ENCODE measurements around the gene GRIN2D.

Gene GRIN2D

GRCh38 chr19:48392860-48393558, 459 bp upstream of the GRIN2D start:
- H3K4me3 ChIP-seq (ENCODE audit: low read length) = no peak overlapping the region

GRCh38 chr19:48394331-48395169, 1.1 kb downstream of the GRIN2D start:
- Histone ChIP-seq H2BK15ac (replicated peaks; ENCODE audit: low read depth) (no peak overlapping the region), H2BK5ac (ENCODE audit: low read length) (no peak overlapping the region), H3K79me2 (ENCODE audit: control insufficient read depth, insufficient read depth, low read length) (peaks cover 11% of the 10 kb centered on the region), H3K36me3 (ENCODE audit: control insufficient read depth, insufficient read depth, low read length) (no peaks in the 10 kb centered on the region), H4K5ac (ENCODE audit: low read length) (no peak overlapping the region), H3K79me1 (ENCODE audit: low read length) (peaks cover 2% of the 10 kb centered on the region), H3K18ac (ENCODE audit: low read length) (no peak overlapping the region), H3K27ac (ENCODE audit: low read depth, low read length) (no peak overlapping the region), H4K8ac (ENCODE audit: low read depth, low read length) (no peak overlapping the region), H3K4me1 (ENCODE audit: control insufficient read depth, low read depth, low read length) (peaks cover 4% of the 10 kb centered on the region), H3K4me2 (ENCODE audit: low read length) (no peak overlapping the region), H2AK5ac (ENCODE audit: low read length) (peak overlapping the region; percentile 43), H3K9ac (ENCODE audit: low read length) (peak overlapping the region; percentile 66), H3K23ac (ENCODE audit: low read length) (no peak overlapping the region), H3K56ac (ENCODE audit: low read length) (peak overlapping the region; percentile 87), H2BK120ac (ENCODE audit: low read depth, low read length) (no peak overlapping the region), H3K27me3 (ENCODE audit: insufficient read depth, low read length, poor library complexity) (peaks cover 15% of the 10 kb centered on the region), H3K4ac (ENCODE audit: low read depth, low read length) (no peak overlapping the region), H3K4me3 (ENCODE audit: low read length) (no peak overlapping the region)
- no peak for DNase-seq
- no CpG with 5 or more reads among the region's 38 CpGs for WGBS (ENCODE audit: extremely low coverage, insufficient coverage, low lambda C conversion rate)

More at GRCh38 chr19:48392860-48393558, 459 bp upstream of the GRIN2D start:
- Histone ChIP-seq H4K8ac (ENCODE audit: low read depth, low read length) (no peak overlapping the region), H3K79me1 (ENCODE audit: low read length) (peaks cover 6% of the 10 kb centered on the region), H4K5ac (ENCODE audit: low read length) (no peak overlapping the region), H3K18ac (ENCODE audit: low read length) (no peak overlapping the region), H2BK120ac (ENCODE audit: low read depth, low read length) (no peak overlapping the region), H3K4ac (ENCODE audit: low read depth, low read length) (no peak overlapping the region), H3K27me3 (ENCODE audit: insufficient read depth, low read length, poor library complexity) (peaks cover 15% of the 10 kb centered on the region), H3K23ac (ENCODE audit: low read length) (no peak overlapping the region), H2BK15ac (replicated peaks; ENCODE audit: low read depth) (no peak overlapping the region), H2AK5ac (ENCODE audit: low read length) (no peak overlapping the region), H3K79me2 (ENCODE audit: control insufficient read depth, insufficient read depth, low read length) (peaks cover 11% of the 10 kb centered on the region), H3K36me3 (ENCODE audit: control insufficient read depth, insufficient read depth, low read length) (peaks cover 5% of the 10 kb centered on the region), H3K4me2 (ENCODE audit: low read length) (peak overlapping the region; percentile 45), H2BK5ac (ENCODE audit: low read length) (no peak overlapping the region), H3K56ac (ENCODE audit: low read length) (peak overlapping the region; percentile 87), H3K4me1 (ENCODE audit: control insufficient read depth, low read depth, low read length) (peaks cover 4% of the 10 kb centered on the region), H3K9ac (ENCODE audit: low read length) (peak overlapping the region; percentile 66), H3K27ac (ENCODE audit: low read depth, low read length) (no peak overlapping the region)
- WGBS (ENCODE audit: extremely low coverage, insufficient coverage, low lambda C conversion rate) = no CpG with 5 or more reads among the region's 15 CpGs
- DNase-seq = no peak

GRCh38 chr19:48395170-48395455, 1.6 kb downstream of the GRIN2D start:
- no CpG with 5 or more reads among the region's 6 CpGs for WGBS (ENCODE audit: extremely low coverage, insufficient coverage, low lambda C conversion rate)
- Histone ChIP-seq H3K23ac (ENCODE audit: low read length) (no peak overlapping the region), H3K18ac (ENCODE audit: low read length) (no peak overlapping the region), H2BK120ac (ENCODE audit: low read depth, low read length) (no peak overlapping the region), H3K9ac (ENCODE audit: low read length) (no peak overlapping the region), H4K8ac (ENCODE audit: low read depth, low read length) (no peak overlapping the region), H3K27ac (ENCODE audit: low read depth, low read length) (no peak overlapping the region), H3K56ac (ENCODE audit: low read length) (peak overlapping the region; percentile 44), H4K5ac (ENCODE audit: low read length) (no peak overlapping the region), H3K4me1 (ENCODE audit: control insufficient read depth, low read depth, low read length) (peaks cover 5% of the 10 kb centered on the region), H2BK5ac (ENCODE audit: low read length) (no peak overlapping the region), H3K79me1 (ENCODE audit: low read length) (peaks cover 2% of the 10 kb centered on the region), H3K79me2 (ENCODE audit: control insufficient read depth, insufficient read depth, low read length) (peaks cover 11% of the 10 kb centered on the region), H3K4me2 (ENCODE audit: low read length) (no peak overlapping the region), H2AK5ac (ENCODE audit: low read length) (peak overlapping the region; percentile 43), H3K4me3 (ENCODE audit: low read length) (no peak overlapping the region), H3K4ac (ENCODE audit: low read depth, low read length) (no peak overlapping the region), H3K36me3 (ENCODE audit: control insufficient read depth, insufficient read depth, low read length) (no peaks in the 10 kb centered on the region), H2BK15ac (replicated peaks; ENCODE audit: low read depth) (no peak overlapping the region), H3K27me3 (ENCODE audit: insufficient read depth, low read length, poor library complexity) (peaks cover 15% of the 10 kb centered on the region)
- no peak for DNase-seq

GRCh38 chr19:48395499-48395898, 2.0 kb downstream of the GRIN2D start:
- Histone ChIP-seq H3K56ac (ENCODE audit: low read length) (peak overlapping the region; percentile 44), H3K79me2 (ENCODE audit: control insufficient read depth, insufficient read depth, low read length) (peaks cover 7% of the 10 kb centered on the region), H4K5ac (ENCODE audit: low read length) (no peak overlapping the region), H3K79me1 (ENCODE audit: low read length) (peaks cover 2% of the 10 kb centered on the region), H2AK5ac (ENCODE audit: low read length) (no peak overlapping the region), H3K9ac (ENCODE audit: low read length) (no peak overlapping the region), H3K18ac (ENCODE audit: low read length) (no peak overlapping the region), H2BK15ac (replicated peaks; ENCODE audit: low read depth) (no peak overlapping the region), H3K23ac (ENCODE audit: low read length) (peak overlapping the region; percentile 32), H3K27ac (ENCODE audit: low read depth, low read length) (no peak overlapping the region), H3K4me2 (ENCODE audit: low read length) (no peak overlapping the region), H3K4me3 (ENCODE audit: low read length) (no peak overlapping the region), H3K4me1 (ENCODE audit: control insufficient read depth, low read depth, low read length) (peaks cover 5% of the 10 kb centered on the region), H3K36me3 (ENCODE audit: control insufficient read depth, insufficient read depth, low read length) (no peaks in the 10 kb centered on the region), H3K4ac (ENCODE audit: low read depth, low read length) (no peak overlapping the region), H3K27me3 (ENCODE audit: insufficient read depth, low read length, poor library complexity) (peaks cover 15% of the 10 kb centered on the region), H2BK120ac (ENCODE audit: low read depth, low read length) (no peak overlapping the region), H4K8ac (ENCODE audit: low read depth, low read length) (no peak overlapping the region), H2BK5ac (ENCODE audit: low read length) (no peak overlapping the region)
- WGBS (ENCODE audit: extremely low coverage, insufficient coverage, low lambda C conversion rate) = no CpG with 5 or more reads among the region's 9 CpGs
- no peak for DNase-seq

GRCh38 chr19:48396016-48396823, 2.8 kb downstream of the GRIN2D start:
- WGBS (ENCODE audit: extremely low coverage, insufficient coverage, low lambda C conversion rate) = no CpG with 5 or more reads among the region's 24 CpGs
- no peak overlapping the region for H3K4ac ChIP-seq (ENCODE audit: low read depth, low read length)

More at GRCh38 chr19:48396016-48396823, 2.8 kb downstream of the GRIN2D start:
- no peak for DNase-seq
- Histone ChIP-seq H2AK5ac (ENCODE audit: low read length) (no peak overlapping the region), H3K27ac (ENCODE audit: low read depth, low read length) (no peak overlapping the region), H3K79me2 (ENCODE audit: control insufficient read depth, insufficient read depth, low read length) (peaks cover under 1% of the 10 kb centered on the region), H3K4me2 (ENCODE audit: low read length) (no peak overlapping the region), H4K5ac (ENCODE audit: low read length) (no peak overlapping the region), H3K56ac (ENCODE audit: low read length) (no peak overlapping the region), H3K9ac (ENCODE audit: low read length) (no peak overlapping the region), H3K23ac (ENCODE audit: low read length) (no peak overlapping the region), H3K18ac (ENCODE audit: low read length) (no peak overlapping the region), H4K8ac (ENCODE audit: low read depth, low read length) (no peak overlapping the region), H3K36me3 (ENCODE audit: control insufficient read depth, insufficient read depth, low read length) (no peaks in the 10 kb centered on the region), H3K4me3 (ENCODE audit: low read length) (no peak overlapping the region), H2BK5ac (ENCODE audit: low read length) (no peak overlapping the region), H3K79me1 (ENCODE audit: low read length) (no peaks in the 10 kb centered on the region), H2BK15ac (replicated peaks; ENCODE audit: low read depth) (no peak overlapping the region), H2BK120ac (ENCODE audit: low read depth, low read length) (no peak overlapping the region), H3K4me1 (ENCODE audit: control insufficient read depth, low read depth, low read length) (peaks cover 5% of the 10 kb centered on the region), H3K27me3 (ENCODE audit: insufficient read depth, low read length, poor library complexity) (peaks cover 15% of the 10 kb centered on the region)
